Thyroid gland (tissue), 4 donors: ENCODE results near the gene DDX60. TPM values are rescaled to one million over a fixed set of nuclear protein-coding genes. Genes with fewer than 3 reads are reported as not detected.

Experiments used
- DNase-seq, 2 donors: peaks; one replicate each; pipeline ENCODE4 v3.0.0-alpha.2; 2019
- H3K27ac ChIP-seq, 3 donors: fragments of 200-600 bp; sonication (generic); 1 replicate in 2 of 3; 2 replicates in 1 of 3; pipeline ENCODE4 v1.5.1; 2016 to 2019; ENCODE audit warnings: mild to moderate bottlenecking in 1 of 3, moderate library complexity in 1 of 3
- H3K27me3 ChIP-seq: fragments of 200-600 bp; sonication (generic); one replicate; pipeline ENCODE4 v1.5.1; 2019
- H3K36me3 ChIP-seq, 2 donors: fragments of 200-600 bp; sonication (generic); one replicate each; pipeline ENCODE4 v1.5.1; 2016 to 2019
- H3K4me1 ChIP-seq, 2 donors: fragments of 200-600 bp; sonication (generic); one replicate each; pipeline ENCODE4 v1.5.1; 2017 to 2019
- H3K4me3 ChIP-seq, 3 donors: fragments of 200-600 bp; sonication (generic); replicated peaks in 1 of 3; 1 replicate in 2 of 3; 2 replicates in 1 of 3; pipeline ENCODE4 v1.5.1; 2016; ENCODE audit warnings: mild to moderate bottlenecking in 1 of 3
- H3K9me3 ChIP-seq: fragments of 200-600 bp; sonication (generic); one replicate; pipeline ENCODE4 v1.5.1; 2017
- CTCF ChIP-seq, 6 experiments: fragments of 200-600 bp in 3 of 6; fragments of 450-650 bp in 3 of 6; sonication (generic) in 3 of 6; IDR thresholded peaks; one replicate each; pipeline ENCODE4 v1.5.1; 2016 to 2019; ENCODE audit warnings: antibody characterized with exemption in 6 of 6, mild to moderate bottlenecking in 2 of 6, inconsistent platforms in 1 of 6, moderate library complexity in 1 of 6
- POLR2A ChIP-seq, 2 donors: fragments of 450-650 bp; IDR thresholded peaks; one replicate each; pipeline ENCODE4 v1.6.1; 2017; ENCODE audit warnings: antibody characterized with exemption in 2 of 2, mild to moderate bottlenecking in 2 of 2, moderate library complexity in 1 of 2
- WGBS, 2 donors: methylation state at CpG; one replicate each; pipeline ENCODE4 v1.1.5; 2017; 5-methylcytosine and 5-hydroxymethylcytosine counted together
- intact Hi-C: fragments of 100-400 bp; cut with DNase I; formaldehyde crosslinking; loops from one replicate; pipeline ENCODE4 v1.15.1; 2023
- total RNA-seq, 4 donors: library from RNA; depleted of rRNA; stranded (reverse); fragments of >200 nt; gene quantifications; one replicate each; pipeline ENCODE4 v1.2.3, GENCODE V29; 2016

The DDX60 gene
- total RNA-seq, 4 donors from 2014 or later, result 11.7 to 27.1 (median 17.0) TPM

- Histone ChIP-seq H3K4me1 (no peaks in the 10 kb centered on the region), H3K4me3 (no peak overlapping the region), H3K9me3 (no peaks in the 10 kb centered on the region), H3K36me3 (peaks cover 7 to 9% of the 10 kb centered on the region in 2 donors), H3K27ac (no peak overlapping the region), H3K27me3 (no peaks in the 10 kb centered on the region)
- intact Hi-C loops, result no loop called here
- no peak for DNase-seq
- TF ChIP-seq CTCF (IDR thresholded peaks at IDR 0.05), result no peak
- TF ChIP-seq POLR2A (IDR thresholded peaks at IDR 0.05), result no peak
- WGBS, 2 donors, result 93 to 95% methylated on average over 2 of the region's 2 CpGs
These were observed 42.7 kb downstream of the DDX60 start for GRCh38 chr4:168275836-168276235.

- no peak for TF ChIP-seq POLR2A (IDR thresholded peaks at IDR 0.05)
- no peak for TF ChIP-seq CTCF (IDR thresholded peaks at IDR 0.05)
- Histone ChIP-seq H3K4me1 (no peaks in the 10 kb centered on the region), H3K27ac (no peak overlapping the region), H3K4me3 (no peak overlapping the region), H3K36me3 (peaks cover 7 to 9% of the 10 kb centered on the region in 2 donors), H3K9me3 (no peaks in the 10 kb centered on the region), H3K27me3 (no peaks in the 10 kb centered on the region)
- no peak for DNase-seq
- intact Hi-C loops, result no loop called here
- 95 to 97% methylated on average over 1 of the region's 1 CpG for WGBS, 2 donors
These were observed 43.7 kb downstream of the DDX60 start for GRCh38 chr4:168274871-168275270.

GRCh38 chr4:168273838-168274237 lies 44.7 kb downstream of the DDX60 start:
- no peak for TF ChIP-seq POLR2A (IDR thresholded peaks at IDR 0.05)
- TF ChIP-seq CTCF (IDR thresholded peaks at IDR 0.05), result no peak
- Histone ChIP-seq H3K27ac (no peak overlapping the region), H3K27me3 (no peaks in the 10 kb centered on the region), H3K4me3 (no peak overlapping the region), H3K36me3 (peaks cover 7 to 9% of the 10 kb centered on the region in 2 donors), H3K9me3 (no peaks in the 10 kb centered on the region), H3K4me1 (no peaks in the 10 kb centered on the region)
- intact Hi-C loops, result no loop called here
- WGBS, 2 donors, result 87 to 92% methylated on average over 9 of the region's 9 CpGs
- DNase-seq, result no peak

- Histone ChIP-seq H3K4me1 (no peaks in the 10 kb centered on the region), H3K36me3 (peaks cover 7 to 9% of the 10 kb centered on the region in 2 donors), H3K27me3 (no peaks in the 10 kb centered on the region), H3K27ac (no peak overlapping the region), H3K4me3 (no peak overlapping the region), H3K9me3 (no peaks in the 10 kb centered on the region)
- no peak for TF ChIP-seq POLR2A (IDR thresholded peaks at IDR 0.05)
- no peak for TF ChIP-seq CTCF (IDR thresholded peaks at IDR 0.05)
- 92 to 96% methylated on average over 2 of the region's 2 CpGs for WGBS, 2 donors
- DNase-seq, result no peak
- intact Hi-C loops, result no loop called here
These were observed 46.1 kb downstream of the DDX60 start for GRCh38 chr4:168272488-168272887.

GRCh38 chr4:168269896-168270295 lies 48.7 kb downstream of the DDX60 start:
- Histone ChIP-seq H3K4me3 (no peak overlapping the region), H3K27ac (no peak overlapping the region), H3K9me3 (no peaks in the 10 kb centered on the region), H3K27me3 (no peaks in the 10 kb centered on the region), H3K36me3 (peaks cover 7 to 9% of the 10 kb centered on the region in 2 donors), H3K4me1 (peaks cover 6% of the 10 kb centered on the region in 2 donors)
- DNase-seq, result no peak
- TF ChIP-seq POLR2A (IDR thresholded peaks at IDR 0.05) (no peak), CTCF (IDR thresholded peaks at IDR 0.05) (no peak)
- intact Hi-C loops, result no loop called here
- 73 to 79% methylated on average over 2 of the region's 2 CpGs for WGBS, 2 donors
